Mesenchymal stem cell (in vitro differentiated cells and primary cell): ENCODE measurements around the gene ADRB1.

Source experiments
- DNase-seq: peaks from one replicate; pipeline ENCODE4 v3.0.0-alpha.2; 2013
- H2AFZ ChIP-seq: one replicate; pipeline ENCODE4 v1.6.1; 2013; ENCODE audit warnings: low read depth, mild to moderate bottlenecking, control low read depth, inconsistent platforms, low read length, moderate library complexity
- H2AK5ac ChIP-seq: 2 replicates; pipeline ENCODE4 v1.6.1; 2013; ENCODE audit warnings: low read length, moderate library complexity, mild to moderate bottlenecking, inconsistent platforms; ENCODE audit not compliant: severe bottlenecking
- H2BK120ac ChIP-seq: one replicate; pipeline ENCODE4 v1.6.1; 2013; ENCODE audit warnings: low read depth, mild to moderate bottlenecking, inconsistent platforms, low read length, moderate library complexity
- H2BK12ac ChIP-seq, 2 experiments: one replicate each; pipeline ENCODE4 v1.6.1; 2013; ENCODE audit warnings: inconsistent platforms in 2 of 2, low read length in 2 of 2, mild to moderate bottlenecking in 2 of 2, moderate library complexity in 2 of 2, control low read depth in 1 of 2
- H2BK15ac ChIP-seq: one replicate; pipeline ENCODE4 v1.6.1; 2013; ENCODE audit warnings: mild to moderate bottlenecking, low read depth, inconsistent platforms; ENCODE audit not compliant: poor library complexity, severe bottlenecking
- H2BK5ac ChIP-seq: 2 replicates; pipeline ENCODE4 v1.6.1; 2013; ENCODE audit warnings: low read depth, mild to moderate bottlenecking, low read length, control low read depth, inconsistent platforms; ENCODE audit not compliant: poor library complexity, severe bottlenecking
- H3K14ac ChIP-seq, 2 experiments: one replicate each; pipeline ENCODE4 v1.6.1; 2013; ENCODE audit warnings: inconsistent platforms in 2 of 2, low read length in 2 of 2, control low read depth in 1 of 2, mild to moderate bottlenecking in 1 of 2, moderate library complexity in 1 of 2
- H3K18ac ChIP-seq, 2 experiments: one replicate each; pipeline ENCODE4 v1.6.1; 2013; ENCODE audit warnings: inconsistent platforms in 2 of 2, low read length in 2 of 2, control low read depth in 1 of 2, low read depth in 1 of 2, mild to moderate bottlenecking in 1 of 2
- H3K23ac ChIP-seq, 2 experiments: one replicate each; pipeline ENCODE4 v1.6.1; 2013; ENCODE audit warnings: inconsistent platforms in 2 of 2, low read length in 2 of 2, mild to moderate bottlenecking in 2 of 2, moderate library complexity in 2 of 2, control low read depth in 1 of 2
- H3K27ac ChIP-seq: 2 replicates; pipeline ENCODE4 v1.5.1; 2013; ENCODE audit warnings: mild to moderate bottlenecking, moderate library complexity, low read length, control low read depth, inconsistent platforms; ENCODE audit not compliant: poor library complexity, severe bottlenecking
- H3K27me3 ChIP-seq, 2 experiments: 2 replicates each; pipeline versions ENCODE4 v1.6.1 to v1.7.0; 2013; ENCODE audit warnings: low read length in 2 of 2, mild to moderate bottlenecking in 2 of 2, moderate library complexity in 2 of 2, control low read depth in 1 of 2, inconsistent platforms in 1 of 2; ENCODE audit not compliant: control insufficient read depth in 1 of 2, insufficient read depth in 1 of 2
- H3K36me3 ChIP-seq, 2 experiments: 2 replicates each; pipeline versions ENCODE4 v1.6.1 to v1.7.0; 2013; ENCODE audit warnings: low read length in 2 of 2, control low read depth in 1 of 2, inconsistent platforms in 1 of 2, low read depth in 1 of 2, mild to moderate bottlenecking in 1 of 2; ENCODE audit not compliant: insufficient read depth in 2 of 2, control insufficient read depth in 1 of 2
- H3K4ac ChIP-seq, 2 experiments: one replicate each; pipeline ENCODE4 v1.6.1; 2013; ENCODE audit warnings: inconsistent platforms in 2 of 2, low read length in 2 of 2, mild to moderate bottlenecking in 2 of 2, moderate library complexity in 2 of 2, control low read depth in 1 of 2, low read depth in 1 of 2
- H3K4me1 ChIP-seq: 2 replicates; pipeline ENCODE4 v1.6.1; 2013; ENCODE audit warnings: low read depth, low read length, control low read depth; ENCODE audit not compliant: control insufficient read depth, insufficient read depth
- H3K4me2 ChIP-seq: 2 replicates; pipeline ENCODE4 v1.6.1; 2013; ENCODE audit warnings: low read length, mild to moderate bottlenecking, inconsistent platforms; ENCODE audit not compliant: poor library complexity, severe bottlenecking
- H3K4me3 ChIP-seq, 2 experiments: 2 replicates each; pipeline versions ENCODE4 v1.5.1 to v1.7.0; 2013; ENCODE audit warnings: low read length in 2 of 2, mild to moderate bottlenecking in 2 of 2, control low read depth in 1 of 2, low read depth in 1 of 2; ENCODE audit not compliant: insufficient read depth in 1 of 2
- H3K79me1 ChIP-seq: replicated peaks from 2 replicates; pipeline ENCODE4 v1.6.1; 2013; ENCODE audit warnings: mild to moderate bottlenecking, control low read depth, low read length, inconsistent platforms; ENCODE audit not compliant: poor library complexity, severe bottlenecking
- H3K9ac ChIP-seq: 2 replicates; pipeline ENCODE4 v1.7.0; 2013; ENCODE audit warnings: mild to moderate bottlenecking, low read length, moderate library complexity
- H3K9me3 ChIP-seq: 2 replicates; pipeline ENCODE4 v1.7.0; 2013; ENCODE audit warnings: mild to moderate bottlenecking, low read length; ENCODE audit not compliant: control insufficient read depth
- H4K8ac ChIP-seq: one replicate; pipeline ENCODE4 v1.6.1; 2013; ENCODE audit warnings: inconsistent platforms, mild to moderate bottlenecking, low read length, moderate library complexity
- H4K91ac ChIP-seq: one replicate; pipeline ENCODE4 v1.6.1; 2013; ENCODE audit warnings: mild to moderate bottlenecking, low read length, inconsistent platforms
- WGBS: methylation state at CpG from one replicate; pipeline ENCODE4 v1.1.7; 2013; ENCODE audit warnings: mixed read lengths; 5-methylcytosine and 5-hydroxymethylcytosine counted together

ADRB1 gene

DNA sequence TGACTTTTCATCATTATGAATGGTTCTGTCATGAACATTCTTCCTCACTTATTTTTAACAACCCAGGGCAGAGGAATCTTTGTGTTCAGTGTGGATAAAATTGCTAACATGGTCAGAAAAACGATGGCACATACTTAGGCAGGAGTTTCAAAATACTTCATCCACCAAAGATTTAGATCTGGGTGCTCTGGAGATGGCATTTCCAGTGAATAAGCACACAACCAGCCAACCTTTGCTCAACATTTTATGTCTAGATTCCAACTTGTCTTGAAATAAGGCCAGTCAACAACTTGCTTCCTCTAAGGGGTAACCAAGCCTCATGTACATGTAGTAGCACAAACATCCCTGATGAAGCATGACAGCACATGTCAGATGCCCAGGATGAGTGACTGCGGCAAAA, 33.4 kb upstream of the ADRB1 start:
- Histone ChIP-seq H3K79me1 (no peaks in the 10 kb centered on the region), H3K36me3 (no peaks in the 10 kb centered on the region), H3K4me2 (no peak overlapping the region)

GRCh38 chr10:114012650-114013049, 31.0 kb upstream of the ADRB1 start:
- Histone ChIP-seq H3K23ac (no peak overlapping the region), H3K4me2 (no peak overlapping the region), H2BK12ac (no peak overlapping the region), H2AFZ (no peak overlapping the region), H3K9ac (no peak overlapping the region), H3K79me1 (no peaks in the 10 kb centered on the region), H3K27me3 (no peaks in the 10 kb centered on the region), H3K14ac (no peak overlapping the region), H3K36me3 (no peaks in the 10 kb centered on the region), H3K4me1 (no peaks in the 10 kb centered on the region), H3K9me3 (no peaks in the 10 kb centered on the region), H4K91ac (no peak overlapping the region), H3K18ac (no peak overlapping the region), H3K4me3 (no peak overlapping the region), H4K8ac (no peak overlapping the region), H2AK5ac (no peak overlapping the region), H2BK5ac (no peak overlapping the region), H2BK15ac (no peak overlapping the region), H3K27ac (no peak overlapping the region), H3K4ac (no peak overlapping the region), H2BK120ac (no peak overlapping the region)
- 85% methylated on average over 8 of the region's 8 CpGs for WGBS
- DNase-seq, result no peak

More for the DNA sequence above, 33.4 kb upstream of the ADRB1 start:
- Histone ChIP-seq H2BK12ac (no peak overlapping the region), H3K27me3 (peaks cover 0 to under 1% of the 10 kb centered on the region in 2 experiments), H2AK5ac (no peak overlapping the region), H2BK15ac (no peak overlapping the region), H3K4me1 (no peaks in the 10 kb centered on the region), H3K14ac (no peak overlapping the region), H2AFZ (no peak overlapping the region), H4K91ac (no peak overlapping the region), H3K18ac (no peak overlapping the region), H3K4me3 (no peak overlapping the region), H3K23ac (no peak overlapping the region), H3K4ac (no peak overlapping the region), H2BK120ac (no peak overlapping the region), H2BK5ac (no peak overlapping the region), H4K8ac (no peak overlapping the region), H3K9me3 (no peaks in the 10 kb centered on the region), H3K9ac (no peak overlapping the region), H3K27ac (no peak overlapping the region)
- 67% methylated on average over 1 of the region's 2 CpGs for WGBS
- DNase-seq, result no peak

- Histone ChIP-seq H3K79me1 (no peaks in the 10 kb centered on the region), H3K27ac (no peak overlapping the region), H3K9me3 (no peaks in the 10 kb centered on the region), H2BK15ac (no peak overlapping the region), H4K91ac (no peak overlapping the region), H4K8ac (no peak overlapping the region), H3K4me1 (no peaks in the 10 kb centered on the region), H2BK5ac (no peak overlapping the region), H3K4me3 (no peak overlapping the region), H3K4me2 (no peak overlapping the region), H3K14ac (no peak overlapping the region), H3K27me3 (no peaks in the 10 kb centered on the region), H3K9ac (no peak overlapping the region), H2AFZ (no peak overlapping the region), H2BK120ac (no peak overlapping the region), H2AK5ac (no peak overlapping the region), H2BK12ac (no peak overlapping the region), H3K4ac (no peak overlapping the region), H3K36me3 (no peaks in the 10 kb centered on the region), H3K23ac (no peak overlapping the region), H3K18ac (no peak overlapping the region)
- DNase-seq, result no peak
- no CpG with 5 or more reads among the region's 1 CpG for WGBS
These were observed 28.0 kb upstream of the ADRB1 start for GRCh38 chr10:114015708-114016107.

DNA sequence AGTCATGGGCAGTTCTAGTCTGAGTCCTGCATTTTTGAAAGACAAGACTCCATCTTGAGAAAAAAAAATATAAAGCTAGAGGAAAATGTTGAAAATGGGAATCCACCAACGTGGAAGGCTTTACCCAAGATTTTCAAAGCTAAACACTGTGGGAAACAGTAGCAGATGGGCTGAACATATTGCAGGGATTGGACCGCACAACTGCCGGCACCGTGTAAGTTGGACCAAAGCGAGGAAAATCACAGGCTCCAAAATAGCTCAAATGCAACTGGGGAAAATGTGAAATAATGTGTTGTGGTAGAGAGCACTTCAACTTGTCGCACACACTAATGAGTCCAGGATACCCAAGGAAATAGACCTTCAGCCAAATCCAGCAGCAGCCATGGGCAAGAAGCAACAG, 26.4 kb upstream of the ADRB1 start:
- no peak for DNase-seq
- Histone ChIP-seq H3K4me2 (no peak overlapping the region), H4K91ac (no peak overlapping the region), H3K4me1 (peaks cover under 1% of the 10 kb centered on the region), H3K23ac (no peak overlapping the region), H2BK120ac (no peak overlapping the region), H3K79me1 (no peaks in the 10 kb centered on the region), H3K4ac (no peak overlapping the region), H2AFZ (no peak overlapping the region), H3K9ac (no peak overlapping the region), H3K36me3 (no peaks in the 10 kb centered on the region), H2BK5ac (no peak overlapping the region), H4K8ac (no peak overlapping the region), H2BK15ac (no peak overlapping the region), H2AK5ac (no peak overlapping the region), H3K27me3 (peaks cover 0 to 13% of the 10 kb centered on the region in 2 experiments), H3K14ac (no peak overlapping the region), H3K18ac (no peak overlapping the region), H3K9me3 (no peaks in the 10 kb centered on the region), H3K27ac (no peak overlapping the region), H2BK12ac (no peak overlapping the region), H3K4me3 (no peak overlapping the region)
- WGBS, result 89% methylated on average over 6 of the region's 6 CpGs
